ENCODE results near the gene NEU4. TPM values are rescaled to one million over a fixed set of nuclear protein-coding genes. Genes with fewer than 3 reads are reported as not detected.

The NEU4 gene
- total RNA-seq, 1 experiment from 2014 or later = 2.2 TPM

- TF ChIP-seq ELF4 (CRISPR knock-in tag; IDR thresholded peaks at IDR 0.05; ENCODE audit: low read depth) = no peak
- no peak for TF ChIP-seq FOXK1 (CRISPR knock-in tag; IDR thresholded peaks at IDR 0.05)
- no peak for TF ChIP-seq TP53 (CRISPR knock-in tag; IDR thresholded peaks at IDR 0.05)
- TF ChIP-seq, protein P1, sequence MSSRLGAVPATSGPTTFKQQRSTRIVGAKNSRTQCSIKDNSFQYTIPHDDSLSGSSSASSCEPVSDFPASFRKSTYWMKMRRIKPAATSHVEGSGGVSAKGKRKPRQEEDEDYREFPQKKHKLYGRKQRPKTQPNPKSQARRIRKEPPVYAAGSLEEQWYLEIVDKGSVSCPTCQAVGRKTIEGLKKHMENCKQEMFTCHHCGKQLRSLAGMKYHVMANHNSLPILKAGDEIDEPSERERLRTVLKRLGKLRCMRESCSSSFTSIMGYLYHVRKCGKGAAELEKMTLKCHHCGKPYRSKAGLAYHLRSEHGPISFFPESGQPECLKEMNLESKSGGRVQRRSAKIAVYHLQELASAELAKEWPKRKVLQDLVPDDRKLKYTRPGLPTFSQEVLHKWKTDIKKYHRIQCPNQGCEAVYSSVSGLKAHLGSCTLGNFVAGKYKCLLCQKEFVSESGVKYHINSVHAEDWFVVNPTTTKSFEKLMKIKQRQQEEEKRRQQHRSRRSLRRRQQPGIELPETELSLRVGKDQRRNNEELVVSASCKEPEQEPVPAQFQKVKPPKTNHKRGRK (CRISPR knock-in tag; IDR thresholded peaks at IDR 0.05; ENCODE audit: borderline replicate concordance) = no peak
These were observed 40.7 kb upstream of the NEU4 start (continued) for GRCh38 chr2:241768251-241768711.

- no peaks in the 10 kb centered on the region for H3K9me3 Mint-ChIP-seq
- ChIA-PET POLR2A (no interaction called here), CTCF (no interaction called here)
- peaks cover 17% of the 10 kb centered on the region for H3K4me1 Mint-ChIP-seq
- H3K27me3 Mint-ChIP-seq (ENCODE audit: low read depth) = no peaks in the 10 kb centered on the region
- H3K27ac Mint-ChIP-seq = no peak overlapping the region
- no peak overlapping the region for H3K4me3 Mint-ChIP-seq
- DNase-seq (ENCODE audit: low spot score) (no peak), ATAC-seq (no peak)
- no peaks in the 10 kb centered on the region for H3K36me3 Mint-ChIP-seq
- TF ChIP-seq, protein P2, sequence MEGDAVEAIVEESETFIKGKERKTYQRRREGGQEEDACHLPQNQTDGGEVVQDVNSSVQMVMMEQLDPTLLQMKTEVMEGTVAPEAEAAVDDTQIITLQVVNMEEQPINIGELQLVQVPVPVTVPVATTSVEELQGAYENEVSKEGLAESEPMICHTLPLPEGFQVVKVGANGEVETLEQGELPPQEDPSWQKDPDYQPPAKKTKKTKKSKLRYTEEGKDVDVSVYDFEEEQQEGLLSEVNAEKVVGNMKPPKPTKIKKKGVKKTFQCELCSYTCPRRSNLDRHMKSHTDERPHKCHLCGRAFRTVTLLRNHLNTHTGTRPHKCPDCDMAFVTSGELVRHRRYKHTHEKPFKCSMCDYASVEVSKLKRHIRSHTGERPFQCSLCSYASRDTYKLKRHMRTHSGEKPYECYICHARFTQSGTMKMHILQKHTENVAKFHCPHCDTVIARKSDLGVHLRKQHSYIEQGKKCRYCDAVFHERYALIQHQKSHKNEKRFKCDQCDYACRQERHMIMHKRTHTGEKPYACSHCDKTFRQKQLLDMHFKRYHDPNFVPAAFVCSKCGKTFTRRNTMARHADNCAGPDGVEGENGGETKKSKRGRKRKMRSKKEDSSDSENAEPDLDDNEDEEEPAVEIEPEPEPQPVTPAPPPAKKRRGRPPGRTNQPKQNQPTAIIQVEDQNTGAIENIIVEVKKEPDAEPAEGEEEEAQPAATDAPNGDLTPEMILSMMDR (IDR thresholded peaks at IDR 0.05) = no peak
- TF ChIP-seq ZNF396 (CRISPR knock-in tag; IDR thresholded peaks at IDR 0.05; ENCODE audit: borderline replicate concordance) (no peak), ZNF671 (CRISPR knock-in tag; IDR thresholded peaks at IDR 0.05) (no peak), KAT7 (CRISPR knock-in tag; IDR thresholded peaks at IDR 0.05; ENCODE audit: borderline replicate concordance) (no peak)
These were observed 40.1 kb upstream of the NEU4 start for GRCh38 chr2:241768850-241769249.

GRCh38 chr2:241769819-241770184, 39.2 kb upstream of the NEU4 start:
- Mint-ChIP-seq H3K4me3 (no peak overlapping the region), H3K36me3 (no peaks in the 10 kb centered on the region), H3K27me3 (ENCODE audit: low read depth) (no peaks in the 10 kb centered on the region), H3K4me1 (peaks cover 12% of the 10 kb centered on the region), H3K9me3 (no peaks in the 10 kb centered on the region), H3K27ac (no peak overlapping the region)
- POLR2A ChIA-PET = no interaction called here
- no peak for DNase-seq (ENCODE audit: low spot score)
- no peak for ATAC-seq
- CTCF ChIA-PET = no interaction called here
- TF ChIP-seq, protein P3, sequence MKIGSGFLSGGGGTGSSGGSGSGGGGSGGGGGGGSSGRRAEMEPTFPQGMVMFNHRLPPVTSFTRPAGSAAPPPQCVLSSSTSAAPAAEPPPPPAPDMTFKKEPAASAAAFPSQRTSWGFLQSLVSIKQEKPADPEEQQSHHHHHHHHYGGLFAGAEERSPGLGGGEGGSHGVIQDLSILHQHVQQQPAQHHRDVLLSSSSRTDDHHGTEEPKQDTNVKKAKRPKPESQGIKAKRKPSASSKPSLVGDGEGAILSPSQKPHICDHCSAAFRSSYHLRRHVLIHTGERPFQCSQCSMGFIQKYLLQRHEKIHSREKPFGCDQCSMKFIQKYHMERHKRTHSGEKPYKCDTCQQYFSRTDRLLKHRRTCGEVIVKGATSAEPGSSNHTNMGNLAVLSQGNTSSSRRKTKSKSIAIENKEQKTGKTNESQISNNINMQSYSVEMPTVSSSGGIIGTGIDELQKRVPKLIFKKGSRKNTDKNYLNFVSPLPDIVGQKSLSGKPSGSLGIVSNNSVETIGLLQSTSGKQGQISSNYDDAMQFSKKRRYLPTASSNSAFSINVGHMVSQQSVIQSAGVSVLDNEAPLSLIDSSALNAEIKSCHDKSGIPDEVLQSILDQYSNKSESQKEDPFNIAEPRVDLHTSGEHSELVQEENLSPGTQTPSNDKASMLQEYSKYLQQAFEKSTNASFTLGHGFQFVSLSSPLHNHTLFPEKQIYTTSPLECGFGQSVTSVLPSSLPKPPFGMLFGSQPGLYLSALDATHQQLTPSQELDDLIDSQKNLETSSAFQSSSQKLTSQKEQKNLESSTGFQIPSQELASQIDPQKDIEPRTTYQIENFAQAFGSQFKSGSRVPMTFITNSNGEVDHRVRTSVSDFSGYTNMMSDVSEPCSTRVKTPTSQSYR (CRISPR knock-in tag; IDR thresholded peaks at IDR 0.05) = no peak
- TF ChIP-seq, protein P4, sequence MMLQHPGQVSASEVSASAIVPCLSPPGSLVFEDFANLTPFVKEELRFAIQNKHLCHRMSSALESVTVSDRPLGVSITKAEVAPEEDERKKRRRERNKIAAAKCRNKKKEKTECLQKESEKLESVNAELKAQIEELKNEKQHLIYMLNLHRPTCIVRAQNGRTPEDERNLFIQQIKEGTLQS (CRISPR knock-in tag; conservative IDR thresholded peaks at IDR 0.05) = no peak
- TF ChIP-seq ZNF416 (CRISPR knock-in tag; IDR thresholded peaks at IDR 0.05) (no peak), NR3C1 (CRISPR knock-in tag; conservative IDR thresholded peaks at IDR 0.05; ENCODE audit: low read depth) (no peak), ZNF317 (CRISPR knock-in tag; IDR thresholded peaks at IDR 0.05; ENCODE audit: borderline replicate concordance, low read depth) (no peak), GABPB1 (CRISPR knock-in tag; IDR thresholded peaks at IDR 0.05) (no peak), ATF6 (CRISPR knock-in tag; IDR thresholded peaks at IDR 0.05) (no peak), ETV6 (CRISPR knock-in tag; IDR thresholded peaks at IDR 0.05) (no peak), TP53 (CRISPR knock-in tag; IDR thresholded peaks at IDR 0.05) (no peak)
- TF ChIP-seq, protein P5, sequence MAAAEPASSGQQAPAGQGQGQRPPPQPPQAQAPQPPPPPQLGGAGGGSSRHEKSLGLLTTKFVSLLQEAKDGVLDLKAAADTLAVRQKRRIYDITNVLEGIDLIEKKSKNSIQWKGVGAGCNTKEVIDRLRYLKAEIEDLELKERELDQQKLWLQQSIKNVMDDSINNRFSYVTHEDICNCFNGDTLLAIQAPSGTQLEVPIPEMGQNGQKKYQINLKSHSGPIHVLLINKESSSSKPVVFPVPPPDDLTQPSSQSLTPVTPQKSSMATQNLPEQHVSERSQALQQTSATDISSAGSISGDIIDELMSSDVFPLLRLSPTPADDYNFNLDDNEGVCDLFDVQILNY (CRISPR knock-in tag; IDR thresholded peaks at IDR 0.05) = no peak
- TF ChIP-seq, protein P6, sequence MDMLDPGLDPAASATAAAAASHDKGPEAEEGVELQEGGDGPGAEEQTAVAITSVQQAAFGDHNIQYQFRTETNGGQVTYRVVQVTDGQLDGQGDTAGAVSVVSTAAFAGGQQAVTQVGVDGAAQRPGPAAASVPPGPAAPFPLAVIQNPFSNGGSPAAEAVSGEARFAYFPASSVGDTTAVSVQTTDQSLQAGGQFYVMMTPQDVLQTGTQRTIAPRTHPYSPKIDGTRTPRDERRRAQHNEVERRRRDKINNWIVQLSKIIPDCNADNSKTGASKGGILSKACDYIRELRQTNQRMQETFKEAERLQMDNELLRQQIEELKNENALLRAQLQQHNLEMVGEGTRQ (CRISPR knock-in tag; IDR thresholded peaks at IDR 0.05) = no peak
- TF ChIP-seq, protein P7, sequence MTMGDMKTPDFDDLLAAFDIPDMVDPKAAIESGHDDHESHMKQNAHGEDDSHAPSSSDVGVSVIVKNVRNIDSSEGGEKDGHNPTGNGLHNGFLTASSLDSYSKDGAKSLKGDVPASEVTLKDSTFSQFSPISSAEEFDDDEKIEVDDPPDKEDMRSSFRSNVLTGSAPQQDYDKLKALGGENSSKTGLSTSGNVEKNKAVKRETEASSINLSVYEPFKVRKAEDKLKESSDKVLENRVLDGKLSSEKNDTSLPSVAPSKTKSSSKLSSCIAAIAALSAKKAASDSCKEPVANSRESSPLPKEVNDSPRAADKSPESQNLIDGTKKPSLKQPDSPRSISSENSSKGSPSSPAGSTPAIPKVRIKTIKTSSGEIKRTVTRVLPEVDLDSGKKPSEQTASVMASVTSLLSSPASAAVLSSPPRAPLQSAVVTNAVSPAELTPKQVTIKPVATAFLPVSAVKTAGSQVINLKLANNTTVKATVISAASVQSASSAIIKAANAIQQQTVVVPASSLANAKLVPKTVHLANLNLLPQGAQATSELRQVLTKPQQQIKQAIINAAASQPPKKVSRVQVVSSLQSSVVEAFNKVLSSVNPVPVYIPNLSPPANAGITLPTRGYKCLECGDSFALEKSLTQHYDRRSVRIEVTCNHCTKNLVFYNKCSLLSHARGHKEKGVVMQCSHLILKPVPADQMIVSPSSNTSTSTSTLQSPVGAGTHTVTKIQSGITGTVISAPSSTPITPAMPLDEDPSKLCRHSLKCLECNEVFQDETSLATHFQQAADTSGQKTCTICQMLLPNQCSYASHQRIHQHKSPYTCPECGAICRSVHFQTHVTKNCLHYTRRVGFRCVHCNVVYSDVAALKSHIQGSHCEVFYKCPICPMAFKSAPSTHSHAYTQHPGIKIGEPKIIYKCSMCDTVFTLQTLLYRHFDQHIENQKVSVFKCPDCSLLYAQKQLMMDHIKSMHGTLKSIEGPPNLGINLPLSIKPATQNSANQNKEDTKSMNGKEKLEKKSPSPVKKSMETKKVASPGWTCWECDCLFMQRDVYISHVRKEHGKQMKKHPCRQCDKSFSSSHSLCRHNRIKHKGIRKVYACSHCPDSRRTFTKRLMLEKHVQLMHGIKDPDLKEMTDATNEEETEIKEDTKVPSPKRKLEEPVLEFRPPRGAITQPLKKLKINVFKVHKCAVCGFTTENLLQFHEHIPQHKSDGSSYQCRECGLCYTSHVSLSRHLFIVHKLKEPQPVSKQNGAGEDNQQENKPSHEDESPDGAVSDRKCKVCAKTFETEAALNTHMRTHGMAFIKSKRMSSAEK (CRISPR knock-in tag; IDR thresholded peaks at IDR 0.05; ENCODE audit: borderline replicate concordance) = no peak
